Measurements from ENCODE around the gene PLPPR5.

Gene PLPPR5

GRCh38 chr1:98969798-98970490 is 34.7 kb downstream of the PLPPR5 start:
- no peak for DNase-seq (ENCODE audit: low read depth)

GRCh38 chr1:98967122-98967521 is 37.5 kb downstream of the PLPPR5 start:
- DNase-seq (ENCODE audit: low read depth): no peak

GRCh38 chr1:98965394-98965793 is 39.3 kb downstream of the PLPPR5 start:
- no peak for DNase-seq (ENCODE audit: low read depth)

- no peak for DNase-seq (ENCODE audit: low read depth)
Measured at GRCh38 chr1:98964198-98964597, 40.5 kb downstream of the PLPPR5 start.

GRCh38 chr1:98963064-98963758 is 41.5 kb downstream of the PLPPR5 start:
- peak; percentile 67 for DNase-seq (ENCODE audit: low read depth)

GRCh38 chr1:98962156-98962555 is 42.5 kb downstream of the PLPPR5 start:
- peak; percentile 50 for DNase-seq (ENCODE audit: low read depth)

- no peak for DNase-seq (ENCODE audit: low read depth)
Measured at GRCh38 chr1:98949621-98950020, 55.0 kb downstream of the PLPPR5 start.

GRCh38 chr1:98949166-98949565 is 55.5 kb downstream of the PLPPR5 start:
- DNase-seq (ENCODE audit: low read depth): no peak

GRCh38 chr1:98947071-98947470 is 57.6 kb downstream of the PLPPR5 start:
- DNase-seq (ENCODE audit: low read depth): peak; percentile 6

- peak; percentile 21 for DNase-seq (ENCODE audit: low read depth)
Measured at GRCh38 chr1:98940722-98941079, 64.0 kb downstream of the PLPPR5 start.

GRCh38 chr1:98940069-98940721 is 64.5 kb downstream of the PLPPR5 start:
- no peak for DNase-seq (ENCODE audit: low read depth)

- no peak for DNase-seq (ENCODE audit: low read depth)
Measured at GRCh38 chr1:98939471-98939870, 65.2 kb downstream of the PLPPR5 start.

- DNase-seq (ENCODE audit: low read depth): no peak
Measured at GRCh38 chr1:98937347-98937746, 67.3 kb downstream of the PLPPR5 start.

GRCh38 chr1:98932184-98932583 is 72.5 kb downstream of the PLPPR5 start:
- DNase-seq (ENCODE audit: low read depth): no peak

GRCh38 chr1:98931128-98931835 is 73.4 kb downstream of the PLPPR5 start:
- DNase-seq (ENCODE audit: low read depth): no peak

- DNase-seq (ENCODE audit: low read depth): no peak
Measured at GRCh38 chr1:98929437-98929836, 75.2 kb downstream of the PLPPR5 start.

GRCh38 chr1:98926597-98926996 is 78.1 kb downstream of the PLPPR5 start:
- DNase-seq (ENCODE audit: low read depth): no peak

- DNase-seq (ENCODE audit: low read depth): no peak
Measured at GRCh38 chr1:98924977-98925376, 79.7 kb downstream of the PLPPR5 start.

GRCh38 chr1:98923667-98924066 is 81.0 kb downstream of the PLPPR5 start:
- no peak for DNase-seq (ENCODE audit: low read depth)

- no peak for DNase-seq (ENCODE audit: low read depth)
Measured at GRCh38 chr1:98921817-98922216, 82.8 kb downstream of the PLPPR5 start.

- DNase-seq (ENCODE audit: low read depth): peak; percentile 74
Measured at GRCh38 chr1:98920441-98921110, 84.1 kb downstream of the PLPPR5 start.

GRCh38 chr1:98919652-98920051 is 85.0 kb downstream of the PLPPR5 start:
- DNase-seq (ENCODE audit: low read depth): no peak

All from amniotic epithelial cell (primary cell).